Panc1 (cell line): ENCODE measurements around the gene NBPF14. TPM values are rescaled to one million over a fixed set of nuclear protein-coding genes. Genes with fewer than 3 reads are reported as not detected.
"Not testable (repeated sequence)": the region's sequence is repeated elsewhere in the genome, so short reads cannot be mapped to it uniquely, and the experiment has no call there.

ENCODE experiments used
- ATAC-seq: fragments of 200-7000 bp; cut with Tn5 transposase; 2 replicates; pipeline ENCODE4 v1.9.1; 2020; ENCODE audit warnings: mild to moderate bottlenecking, moderate library complexity
- BruUV-seq: library from RNA; stranded (reverse); fragments of 400-500 nt; replicated peaks from 2 replicates; lab custom pipeline; 2021; lab: Mats Ljungman, UMichigan
- CTCF ChIA-PET: fragments of 300-600 bp; sonication (Branson Sonifier 250); formaldehyde crosslinking; loops from one replicate; lab custom pipeline; 2022; ENCODE audit warnings: antibody characterized with exemption; lab: Charles Lee
- POLR2A ChIA-PET: fragments of 300-600 bp; sonication (Branson Sonifier 250); formaldehyde crosslinking; loops from one replicate; lab custom pipeline; 2022; ENCODE audit warnings: antibody characterized with exemption; lab: Charles Lee
- DNase-seq: peaks from one replicate; pipeline ENCODE4 v3.0.0-alpha.2; 2010; ENCODE audit warnings: low read depth, low spot score
- H3K27ac ChIP-seq: 2 replicates; pipeline ENCODE4 v1.5.1; 2011; ENCODE audit warnings: mild to moderate bottlenecking, low read length, inconsistent platforms
- H3K27me3 ChIP-seq: fragments of 200-500 bp; sonication (Bioruptor generic); 2 replicates; pipeline ENCODE4 v1.6.0; 2014; ENCODE audit warnings: low read length, inconsistent platforms; ENCODE audit not compliant: control insufficient read depth, insufficient read depth
- H3K36me3 ChIP-seq: fragments of 200-500 bp; sonication (Bioruptor generic); 2 replicates; pipeline ENCODE4 v1.5.1; 2014; ENCODE audit warnings: inconsistent platforms, mild to moderate bottlenecking, low read length, moderate library complexity; ENCODE audit not compliant: control insufficient read depth, insufficient read depth
- H3K4me1 ChIP-seq: 2 replicates; pipeline ENCODE4 v1.5.1; 2011; ENCODE audit warnings: inconsistent platforms, mild to moderate bottlenecking, low read length, moderate library complexity; ENCODE audit not compliant: control insufficient read depth, insufficient read depth
- H3K4me3 ChIP-seq, 2 experiments: 2 replicates each; pipeline ENCODE4 v1.5.1; 2011 to 2012; ENCODE audit warnings: low read depth in 2 of 2, low read length in 2 of 2, mild to moderate bottlenecking in 2 of 2, inconsistent platforms in 1 of 2, moderate library complexity in 1 of 2
- H3K9me3 ChIP-seq: fragments of 200-500 bp; sonication (Bioruptor generic); 2 replicates; pipeline ENCODE4 v1.5.1; 2014; ENCODE audit warnings: low read depth, mild to moderate bottlenecking, inconsistent platforms, low read length, moderate library complexity; ENCODE audit not compliant: control insufficient read depth, insufficient read depth
- in situ Hi-C: cut with HindIII; loops from 2 replicates; pipeline ENCODE4 v1.10.0; 2016; ENCODE audit warnings: low sequenced_read_pairs, low pct_unique_long_range_greater_than_20kb
- intact Hi-C: fragments of 100-400 bp; cut with micrococcal nuclease; formaldehyde crosslinking; loops from one replicate; pipeline ENCODE4 v1.10.0; 2022; ENCODE audit not compliant: unreplicated experiment
- total RNA-seq: library from RNA; stranded (reverse); gene quantifications from one replicate; pipeline ENCODE4 v1.2.1, GENCODE V29; 2021; ENCODE audit not compliant: unreplicated experiment
- TF ChIP-seq, protein P1 (sequence below): fragments of 450-650 bp; IDR thresholded peaks from 2 replicates; pipeline ENCODE4 v1.5.1; 2017; ENCODE audit warnings: mild to moderate bottlenecking

The NBPF14 gene
- total RNA-seq, 1 experiment from 2014 or later: 19.7 TPM

DNA sequence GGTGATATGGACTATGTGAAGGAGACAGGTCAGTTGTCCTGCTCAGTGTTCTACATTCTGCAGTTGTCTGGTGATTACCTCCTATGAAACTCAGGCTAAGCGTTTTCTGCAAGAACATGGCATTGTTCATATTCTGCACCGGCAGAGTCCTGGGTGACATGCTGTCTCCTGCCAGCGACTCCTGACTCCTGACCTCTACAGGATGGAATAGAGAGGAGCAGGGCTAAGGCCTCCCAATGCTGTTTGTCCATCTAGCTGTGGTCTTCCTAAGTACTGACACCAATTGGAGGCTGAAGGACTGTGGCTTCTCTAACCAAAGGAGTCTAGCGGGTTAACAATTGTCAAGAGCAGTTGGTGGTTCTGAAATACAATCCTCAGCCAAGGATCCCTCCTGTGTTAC is 63.7 kb downstream of the NBPF14 start:
- H3K27ac ChIP-seq, H3K36me3 ChIP-seq, DNase-seq, in situ Hi-C loops, H3K4me1 ChIP-seq, H3K9me3 ChIP-seq, intact Hi-C loops, BruUV-seq, H3K4me3 ChIP-seq, ATAC-seq, CTCF ChIA-PET, H3K27me3 ChIP-seq, POLR2A ChIA-PET: not testable (repeated sequence)
- TF ChIP-seq, protein P1, sequence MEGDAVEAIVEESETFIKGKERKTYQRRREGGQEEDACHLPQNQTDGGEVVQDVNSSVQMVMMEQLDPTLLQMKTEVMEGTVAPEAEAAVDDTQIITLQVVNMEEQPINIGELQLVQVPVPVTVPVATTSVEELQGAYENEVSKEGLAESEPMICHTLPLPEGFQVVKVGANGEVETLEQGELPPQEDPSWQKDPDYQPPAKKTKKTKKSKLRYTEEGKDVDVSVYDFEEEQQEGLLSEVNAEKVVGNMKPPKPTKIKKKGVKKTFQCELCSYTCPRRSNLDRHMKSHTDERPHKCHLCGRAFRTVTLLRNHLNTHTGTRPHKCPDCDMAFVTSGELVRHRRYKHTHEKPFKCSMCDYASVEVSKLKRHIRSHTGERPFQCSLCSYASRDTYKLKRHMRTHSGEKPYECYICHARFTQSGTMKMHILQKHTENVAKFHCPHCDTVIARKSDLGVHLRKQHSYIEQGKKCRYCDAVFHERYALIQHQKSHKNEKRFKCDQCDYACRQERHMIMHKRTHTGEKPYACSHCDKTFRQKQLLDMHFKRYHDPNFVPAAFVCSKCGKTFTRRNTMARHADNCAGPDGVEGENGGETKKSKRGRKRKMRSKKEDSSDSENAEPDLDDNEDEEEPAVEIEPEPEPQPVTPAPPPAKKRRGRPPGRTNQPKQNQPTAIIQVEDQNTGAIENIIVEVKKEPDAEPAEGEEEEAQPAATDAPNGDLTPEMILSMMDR: peak; percentile 17

DNA sequence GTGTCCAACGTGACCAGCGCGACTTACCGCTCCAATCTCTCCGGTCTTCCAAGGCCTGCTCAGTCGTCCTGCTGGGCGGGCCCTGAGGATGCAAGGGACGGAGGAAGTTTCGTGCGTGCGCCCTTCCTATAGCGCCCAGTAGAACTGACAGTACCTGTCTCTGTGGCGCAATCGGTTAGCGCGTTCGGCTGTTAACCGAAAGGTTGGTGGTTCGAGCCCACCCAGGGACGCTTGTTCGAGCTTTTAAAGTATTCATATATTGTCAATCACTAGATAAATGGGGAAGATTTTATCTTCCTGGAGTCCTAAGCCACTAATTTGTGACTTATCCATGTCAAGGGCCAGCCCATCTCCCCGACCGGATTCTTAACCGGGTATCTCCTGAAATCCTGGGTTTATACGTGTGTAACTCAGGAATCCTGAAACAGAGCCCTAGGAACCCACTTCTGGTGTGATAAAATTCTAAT is 66.7 kb downstream of the NBPF14 start:
- BruUV-seq, in situ Hi-C loops, CTCF ChIA-PET, ATAC-seq, intact Hi-C loops, H3K27me3 ChIP-seq, H3K27ac ChIP-seq, H3K4me1 ChIP-seq, H3K36me3 ChIP-seq, H3K9me3 ChIP-seq: not testable (repeated sequence)
- POLR2A ChIA-PET: interaction anchor here (0.5 kb wide), 1 partner anchor 178 kb away, joined by 3 read pairs; no protein-coding TSS in a partner anchor
- peak overlapping the region in 1 of 2 experiments; percentile 29; a peak in 2 of 4 replicates for H3K4me3 ChIP-seq
- peak; percentile 88 for DNase-seq

DNA sequence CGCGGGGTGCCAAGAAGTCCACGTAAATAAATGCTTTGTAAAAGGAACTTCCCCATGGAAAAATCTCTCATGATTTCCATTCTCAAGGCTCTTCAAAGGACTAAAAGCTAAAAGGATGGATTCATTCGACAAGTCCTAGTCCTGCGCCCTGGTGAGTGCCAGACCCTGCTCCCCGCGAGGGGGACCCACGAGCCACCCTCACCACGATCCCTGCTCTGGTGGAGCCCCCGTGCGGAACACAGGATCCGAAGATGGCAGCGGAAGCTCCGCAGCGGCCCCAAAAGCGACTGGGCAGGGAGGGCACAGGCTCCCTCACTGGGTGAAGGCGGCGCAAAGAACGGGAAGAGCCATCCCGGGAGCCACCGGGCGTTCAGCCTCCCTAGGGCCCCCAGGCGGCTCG is 67.2 kb downstream of the NBPF14 start:
- TF ChIP-seq, protein P1: peak; percentile 21; the same call in 1 of the 2 replicates
- H3K36me3 ChIP-seq, H3K27ac ChIP-seq, H3K4me1 ChIP-seq, CTCF ChIA-PET, DNase-seq, intact Hi-C loops, in situ Hi-C loops, H3K9me3 ChIP-seq, H3K4me3 ChIP-seq, BruUV-seq, H3K27me3 ChIP-seq, ATAC-seq: not testable (repeated sequence)
- POLR2A ChIA-PET: interaction anchor here (0.5 kb wide), 1 partner anchor 179 kb away, joined by 3 read pairs; no protein-coding TSS in a partner anchor

DNA sequence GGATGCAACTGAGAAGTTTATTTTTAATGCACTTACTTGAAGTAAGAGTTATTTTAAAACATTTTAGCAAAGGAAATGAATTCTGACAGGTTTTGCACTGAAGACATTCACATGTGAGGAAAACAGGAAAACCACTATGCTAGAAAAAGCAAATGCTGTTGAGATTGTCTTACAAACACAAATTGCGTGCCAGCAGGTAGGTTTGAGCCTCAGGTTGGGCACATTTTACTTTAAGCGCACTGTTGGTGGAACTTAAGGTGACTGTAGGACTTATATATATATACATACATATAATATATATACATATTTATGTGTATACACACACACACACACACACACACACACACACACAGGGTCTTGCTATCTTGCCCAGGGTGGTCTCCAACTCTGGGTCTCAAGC is 69.2 kb downstream of the NBPF14 start:
- CTCF ChIA-PET, POLR2A ChIA-PET, H3K27me3 ChIP-seq, H3K4me3 ChIP-seq, BruUV-seq, ATAC-seq, H3K36me3 ChIP-seq, in situ Hi-C loops, H3K9me3 ChIP-seq, H3K27ac ChIP-seq, intact Hi-C loops, H3K4me1 ChIP-seq, DNase-seq: not testable (repeated sequence)

DNA sequence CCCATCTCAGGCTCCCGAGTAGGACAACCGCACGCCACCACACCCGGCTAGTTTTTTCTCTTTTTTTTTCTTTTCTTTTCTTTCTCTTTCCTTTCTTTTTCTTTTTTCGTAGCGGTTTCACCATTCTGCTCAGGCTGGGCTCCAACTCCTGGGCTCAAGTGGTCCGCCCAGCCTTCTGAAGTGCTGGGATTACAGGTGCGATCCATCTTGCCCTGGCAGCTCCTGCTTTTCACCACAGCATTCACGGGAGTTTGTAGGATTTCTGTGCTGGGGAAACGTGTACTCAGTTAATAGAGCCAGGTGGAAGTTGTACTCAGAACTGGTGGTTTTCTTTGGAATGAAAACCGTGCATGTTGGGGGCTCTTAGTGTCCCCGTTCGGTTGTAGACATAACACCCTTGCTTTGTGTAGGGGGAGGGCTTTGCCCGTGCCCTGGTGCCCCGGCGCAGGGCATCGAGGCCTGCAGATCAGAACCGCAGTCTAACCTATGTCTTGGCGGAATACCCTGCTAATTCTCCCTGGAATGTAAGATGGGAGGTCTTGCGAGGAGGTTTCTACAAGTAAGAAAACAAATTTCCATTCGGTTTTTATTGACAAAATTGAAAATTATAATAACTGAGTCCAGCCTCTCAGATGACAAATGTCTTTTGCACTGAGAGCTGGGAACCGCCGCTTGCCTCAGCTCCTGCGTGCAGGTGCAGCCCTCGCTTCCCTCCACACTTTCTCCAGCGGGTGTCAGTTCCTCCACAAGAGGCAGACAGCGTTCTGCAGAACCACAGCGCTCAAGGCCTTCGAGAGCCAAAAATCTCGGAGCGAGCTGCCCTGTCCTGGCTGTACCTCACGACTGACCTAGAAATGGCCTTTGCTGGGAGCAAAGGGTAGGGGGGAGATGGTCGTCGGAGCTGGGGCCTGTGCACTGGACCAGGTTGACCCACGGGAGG is 72.3 kb downstream of the NBPF14 start:
- H3K9me3 ChIP-seq, in situ Hi-C loops, DNase-seq, H3K36me3 ChIP-seq, H3K27me3 ChIP-seq, H3K4me1 ChIP-seq, intact Hi-C loops, CTCF ChIA-PET, H3K27ac ChIP-seq, BruUV-seq: not testable (repeated sequence)
- peak overlapping the region; percentile 15 to 20; a peak in 3 of 4 replicates for H3K4me3 ChIP-seq
- POLR2A ChIA-PET: interaction anchor here (0.7 to 0.8 kb wide), 2 partner anchors 135 to 260 kb away, joined by 3 to 4 read pairs; no protein-coding TSS in a partner anchor
- ATAC-seq: peak; percentile 46
